ENCODE data around the gene TNXB.

TNXB gene

GRCh38 chr6:32137454-32137853 is 28.3 kb upstream of the TNXB start:
- DNase-seq = no peak

- no peak for DNase-seq
These were observed 24.6 kb upstream of the TNXB start for GRCh38 chr6:32133786-32134185.

GRCh38 chr6:32132110-32132509 is 23.0 kb upstream of the TNXB start:
- DNase-seq = no peak

- no peak for DNase-seq
These were observed 22.4 kb upstream of the TNXB start for GRCh38 chr6:32131439-32131948.

GRCh38 chr6:32129297-32130088 is 20.4 kb upstream of the TNXB start:
- DNase-seq = no peak

- no peak for DNase-seq
These were observed 19.7 kb upstream of the TNXB start for GRCh38 chr6:32128751-32129296.

- peak; percentile 98 to 99 for DNase-seq
These were observed 18.8 kb upstream of the TNXB start, which contains the start of gene ATF6B for GRCh38 chr6:32127717-32128592. Gene ATF6B, minus strand, starts transcription at chr6:32128246. Its CDS starts 39 bp downstream, at chr6:32128207.

- DNase-seq = no peak
These were observed 18.2 kb upstream of the TNXB start for GRCh38 chr6:32127409-32127716.

GRCh38 chr6:32126880-32127279 is 17.7 kb upstream of the TNXB start:
- no peak for DNase-seq

GRCh38 chr6:32123681-32124080 is 14.5 kb upstream of the TNXB start:
- no peak for DNase-seq

- DNase-seq = no peak
These were observed 11.5 kb upstream of the TNXB start for GRCh38 chr6:32120573-32121059.

GRCh38 chr6:32118782-32119628 is 9.9 kb upstream of the TNXB start:
- DNase-seq = peak; percentile 59 to 65

- DNase-seq = no peak
These were observed 8.3 kb upstream of the TNXB start for GRCh38 chr6:32117461-32117860.

GRCh38 chr6:32116674-32117073 is 7.5 kb upstream of the TNXB start:
- no peak for DNase-seq

- no peak for DNase-seq
These were observed 6.5 kb upstream of the TNXB start for GRCh38 chr6:32115623-32116022.

GRCh38 chr6:32114796-32115195 is 5.7 kb upstream of the TNXB start:
- no peak for DNase-seq

- DNase-seq = no peak
These were observed 4.5 kb upstream of the TNXB start for GRCh38 chr6:32113386-32114352.

GRCh38 chr6:32112431-32112980 is 3.4 kb upstream of the TNXB start:
- no peak for DNase-seq

- DNase-seq = no peak
These were observed 2.4 kb upstream of the TNXB start for GRCh38 chr6:32111424-32112066.

- no peak for DNase-seq
These were observed 1.5 kb upstream of the TNXB start for GRCh38 chr6:32110632-32111031.
